Trophoblast cell (in vitro differentiated cells and primary cell): ENCODE results near the gene CALML3. TPM values are rescaled to one million over a fixed set of nuclear protein-coding genes. Genes with fewer than 3 reads are reported as not detected.
A peak's percentile ranks its signal among the peaks of the same experiment; 100 is the strongest.
"Not testable (repeated sequence)": the region's sequence is repeated elsewhere in the genome, so short reads cannot be mapped to it uniquely, and the experiment has no call there.

Experiments used
- DNase-seq, 2 donors: peaks; one replicate each; pipeline ENCODE4 v3.0.0-alpha.2; 2016
- H2AFZ ChIP-seq: 2 replicates; pipeline ENCODE4 v1.6.1; 2013; ENCODE audit warnings: low read length, moderate library complexity, mild to moderate bottlenecking; ENCODE audit not compliant: insufficient read depth, poor library complexity
- H2AK5ac ChIP-seq: 2 replicates; pipeline ENCODE4 v1.6.1; 2013; ENCODE audit warnings: mild to moderate bottlenecking, low read length
- H2BK120ac ChIP-seq: 2 replicates; pipeline ENCODE4 v1.6.1; 2013; ENCODE audit warnings: low read length, mild to moderate bottlenecking, moderate library complexity; ENCODE audit not compliant: insufficient read depth, poor library complexity
- H2BK12ac ChIP-seq: 2 replicates; pipeline ENCODE4 v1.6.1; 2013; ENCODE audit warnings: mild to moderate bottlenecking, low read length, moderate library complexity
- H2BK5ac ChIP-seq: 2 replicates; pipeline ENCODE4 v1.6.1; 2013; ENCODE audit warnings: low read length, low read depth, moderate library complexity, mild to moderate bottlenecking; ENCODE audit not compliant: poor library complexity
- H3K14ac ChIP-seq: 2 replicates; pipeline ENCODE4 v1.6.1; 2013; ENCODE audit warnings: mild to moderate bottlenecking, low read length
- H3K18ac ChIP-seq: 2 replicates; pipeline ENCODE4 v1.6.1; 2013; ENCODE audit warnings: mild to moderate bottlenecking, low read length
- H3K23ac ChIP-seq: 2 replicates; pipeline ENCODE4 v1.6.1; 2013; ENCODE audit warnings: low read length
- H3K27ac ChIP-seq: 2 replicates; pipeline ENCODE4 v1.5.1; 2013; ENCODE audit warnings: low read depth, mild to moderate bottlenecking, inconsistent platforms, low read length, moderate library complexity
- H3K27me3 ChIP-seq: 2 replicates; pipeline ENCODE4 v1.6.1; 2013; ENCODE audit warnings: inconsistent platforms, mild to moderate bottlenecking, low read length, moderate library complexity; ENCODE audit not compliant: insufficient read depth
- H3K36me3 ChIP-seq, 2 experiments: 1 replicate in 1 of 2; 2 replicates in 1 of 2; pipeline ENCODE4 v1.6.1; 2013; ENCODE audit warnings: low read length in 2 of 2, mild to moderate bottlenecking in 2 of 2, moderate library complexity in 1 of 2; ENCODE audit not compliant: insufficient read depth in 2 of 2, control insufficient read depth in 1 of 2
- H3K4ac ChIP-seq: 2 replicates; pipeline ENCODE4 v1.6.1; 2013; ENCODE audit warnings: low read depth, mild to moderate bottlenecking, low read length, moderate library complexity
- H3K4me1 ChIP-seq, 2 experiments: 1 replicate in 1 of 2; 2 replicates in 1 of 2; pipeline ENCODE4 v1.6.1; 2013; ENCODE audit warnings: low read length in 2 of 2, mild to moderate bottlenecking in 2 of 2, moderate library complexity in 1 of 2; ENCODE audit not compliant: insufficient read depth in 2 of 2, control insufficient read depth in 1 of 2
- H3K4me2 ChIP-seq: 2 replicates; pipeline ENCODE4 v1.6.1; 2013; ENCODE audit warnings: inconsistent platforms, mild to moderate bottlenecking, low read length, moderate library complexity
- H3K4me3 ChIP-seq: 2 replicates; pipeline ENCODE4 v1.5.1; 2013; ENCODE audit warnings: mild to moderate bottlenecking, low read depth, low read length, inconsistent platforms
- H3K79me1 ChIP-seq: one replicate; pipeline ENCODE4 v1.6.1; 2013; ENCODE audit warnings: low read length
- H3K79me2 ChIP-seq: 2 replicates; pipeline ENCODE4 v1.6.1; 2013; ENCODE audit warnings: low read length, mild to moderate bottlenecking; ENCODE audit not compliant: control insufficient read depth, insufficient read depth, poor library complexity
- H3K9ac ChIP-seq: 2 replicates; pipeline ENCODE4 v1.6.1; 2013; ENCODE audit warnings: mild to moderate bottlenecking, low read length
- H3K9me3 ChIP-seq: 2 replicates; pipeline ENCODE4 v1.6.1; 2013; ENCODE audit warnings: low read depth, mild to moderate bottlenecking, control low read depth, inconsistent platforms, low read length; ENCODE audit not compliant: insufficient read depth
- H4K12ac ChIP-seq: 2 replicates; pipeline ENCODE4 v1.6.1; 2013; ENCODE audit warnings: low read depth, mild to moderate bottlenecking, low read length, moderate library complexity
- H4K8ac ChIP-seq: 2 replicates; pipeline ENCODE4 v1.6.1; 2013; ENCODE audit warnings: low read depth, mild to moderate bottlenecking, low read length, moderate library complexity
- H4K91ac ChIP-seq: one replicate; pipeline ENCODE4 v1.6.1; 2013; ENCODE audit warnings: low read depth, mild to moderate bottlenecking, low read length, moderate library complexity
- WGBS: extraction: QIAGEN DNeasy Blood & Tissue Kit; methylation state at CpG from one replicate; pipeline ENCODE4 v1.1.7; 2013; ENCODE audit warnings: missing lambda C conversion rate; ENCODE audit not compliant: insufficient read length, insufficient coverage; ENCODE audit errors: extremely low coverage; 5-methylcytosine and 5-hydroxymethylcytosine counted together
- polyA plus RNA-seq: library from polyadenylated mRNA; stranded (reverse); fragments of 200-250 nt; gene quantifications from 2 replicates; pipeline ENCODE4 v1.2.3, GENCODE V29; 2013

Gene CALML3
- polyA plus RNA-seq, result not detected in 2 replicates

- DNase-seq, result no peak
- H3K9ac ChIP-seq, result no peak within 1 kb of the TSS
- no CpG with 5 or more reads among the region's 64 CpGs for WGBS
Measured at GRCh38 chr10:5524641-5525560, at the start of gene CALML3. Gene CALML3 (plus strand): TSS chr10:5524961. CDS start chr10:5525086, 125 bp downstream.

GRCh38 chr10:5475088-5475487, 49.7 kb upstream of the CALML3 start:
- DNase-seq, H3K9me3 ChIP-seq, H3K14ac ChIP-seq, H3K79me2 ChIP-seq, H4K8ac ChIP-seq, H2AFZ ChIP-seq, H3K4ac ChIP-seq, H3K9ac ChIP-seq, H3K27me3 ChIP-seq, H3K27ac ChIP-seq, H3K4me2 ChIP-seq, H4K12ac ChIP-seq, H3K18ac ChIP-seq, H2BK120ac ChIP-seq, H2AK5ac ChIP-seq, H3K23ac ChIP-seq, H3K4me3 ChIP-seq, H3K36me3 ChIP-seq, H2BK5ac ChIP-seq: not testable (repeated sequence)
- Histone ChIP-seq H3K79me1 (peaks cover 27% of the 10 kb centered on the region), H4K91ac (peak overlapping the region; percentile 11), H2BK12ac (peak overlapping the region; percentile 43), H3K4me1 (peaks cover 11% of the 10 kb centered on the region in 2 experiments)
- WGBS, result no CpG with 5 or more reads among the region's 8 CpGs

More at GRCh38 chr10:5524641-5525560, at the start of gene CALML3:
- Histone ChIP-seq H2BK5ac (peak within 1 kb of the TSS; percentile 28), H3K14ac (peak within 1 kb of the TSS; percentile 11), H4K8ac (peak within 1 kb of the TSS; percentile 3), H3K4me2 (no peak within 1 kb of the TSS), H2BK12ac (peak within 1 kb of the TSS; percentile 51), H3K79me2 (peaks cover 4% of the 10 kb centered on the region), H2AK5ac (peak within 1 kb of the TSS; percentile 5), H3K36me3 (no peaks in the 10 kb centered on the region), H4K12ac (no peak within 1 kb of the TSS), H3K27ac (no peak within 1 kb of the TSS), H3K4me1 (peaks cover 8 to 9% of the 10 kb centered on the region in 2 experiments), H3K4me3 (no peak within 1 kb of the TSS), H3K79me1 (peaks cover 15% of the 10 kb centered on the region), H3K18ac (no peak within 1 kb of the TSS), H4K91ac (peak within 1 kb of the TSS; percentile 31), H3K9me3 (peaks cover 4% of the 10 kb centered on the region), H2BK120ac (no peak within 1 kb of the TSS), H3K4ac (no peak within 1 kb of the TSS), H2AFZ (no peak within 1 kb of the TSS), H3K23ac (no peak within 1 kb of the TSS), H3K27me3 (no peaks in the 10 kb centered on the region)

- not testable (repeated sequence) for H3K27me3 ChIP-seq, H3K4me2 ChIP-seq, H3K27ac ChIP-seq, H3K18ac ChIP-seq, H3K79me2 ChIP-seq, H2AFZ ChIP-seq, H2BK120ac ChIP-seq, H2AK5ac ChIP-seq, H4K8ac ChIP-seq, H3K23ac ChIP-seq, H3K9me3 ChIP-seq, H3K4me1 ChIP-seq, H3K4me3 ChIP-seq, H4K12ac ChIP-seq, DNase-seq, H2BK5ac ChIP-seq, H3K9ac ChIP-seq, H3K4ac ChIP-seq, H3K14ac ChIP-seq, H3K36me3 ChIP-seq
- Histone ChIP-seq H3K79me1 (peaks cover 22% of the 10 kb centered on the region), H4K91ac (peak overlapping the region; percentile 77), H2BK12ac (peak overlapping the region; percentile 66)
- 100% methylated on average over 3 of the region's 12 CpGs for WGBS
Measured at GRCh38 chr10:5475974-5476807, 48.6 kb upstream of the CALML3 start.

GRCh38 chr10:5476918-5477525, 47.7 kb upstream of the CALML3 start:
- Histone ChIP-seq H3K4ac (peak overlapping the region; percentile 13), H3K9ac (no peak overlapping the region), H2BK120ac (no peak overlapping the region), H3K79me2 (no peaks in the 10 kb centered on the region), H2AFZ (no peak overlapping the region), H3K4me2 (no peak overlapping the region), H2BK5ac (peak overlapping the region; percentile 36), H3K14ac (peak overlapping the region; percentile 16), H3K4me3 (no peak overlapping the region), H3K27ac (no peak overlapping the region), H3K18ac (no peak overlapping the region), H3K36me3 (no peaks in the 10 kb centered on the region), H4K12ac (no peak overlapping the region), H3K23ac (no peak overlapping the region), H4K91ac (peak overlapping the region; percentile 77), H2AK5ac (peak overlapping the region; percentile 94), H3K4me1 (peaks cover 6 to 10% of the 10 kb centered on the region in 2 experiments), H3K79me1 (peaks cover 27% of the 10 kb centered on the region), H2BK12ac (peak overlapping the region; percentile 81), H3K9me3 (no peaks in the 10 kb centered on the region), H4K8ac (peak overlapping the region; percentile 26), H3K27me3 (no peaks in the 10 kb centered on the region)
- no CpG with 5 or more reads among the region's 13 CpGs for WGBS
- no peak for DNase-seq
